ENCODE results near the gene BAIAP2L1.

Gene BAIAP2L1

DNA sequence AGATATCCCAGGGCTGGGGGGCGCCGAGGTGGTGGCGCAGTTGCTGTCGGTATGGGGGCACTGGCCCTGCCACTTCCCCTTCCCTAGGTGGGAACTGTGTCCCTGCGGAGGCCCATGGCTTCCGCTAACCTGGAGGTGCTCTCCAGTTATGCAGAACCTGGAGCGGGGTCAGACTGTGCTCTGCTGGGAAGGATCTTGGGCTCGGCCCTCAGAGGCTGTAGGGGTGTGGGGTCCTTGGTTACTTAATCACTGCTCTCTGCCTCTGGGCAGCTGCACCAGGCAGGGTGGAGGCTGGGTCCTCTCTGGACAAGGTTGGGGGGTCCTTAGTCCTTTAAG, 117.0 kb downstream of the BAIAP2L1 start:
- TF ChIP-seq, protein P1, sequence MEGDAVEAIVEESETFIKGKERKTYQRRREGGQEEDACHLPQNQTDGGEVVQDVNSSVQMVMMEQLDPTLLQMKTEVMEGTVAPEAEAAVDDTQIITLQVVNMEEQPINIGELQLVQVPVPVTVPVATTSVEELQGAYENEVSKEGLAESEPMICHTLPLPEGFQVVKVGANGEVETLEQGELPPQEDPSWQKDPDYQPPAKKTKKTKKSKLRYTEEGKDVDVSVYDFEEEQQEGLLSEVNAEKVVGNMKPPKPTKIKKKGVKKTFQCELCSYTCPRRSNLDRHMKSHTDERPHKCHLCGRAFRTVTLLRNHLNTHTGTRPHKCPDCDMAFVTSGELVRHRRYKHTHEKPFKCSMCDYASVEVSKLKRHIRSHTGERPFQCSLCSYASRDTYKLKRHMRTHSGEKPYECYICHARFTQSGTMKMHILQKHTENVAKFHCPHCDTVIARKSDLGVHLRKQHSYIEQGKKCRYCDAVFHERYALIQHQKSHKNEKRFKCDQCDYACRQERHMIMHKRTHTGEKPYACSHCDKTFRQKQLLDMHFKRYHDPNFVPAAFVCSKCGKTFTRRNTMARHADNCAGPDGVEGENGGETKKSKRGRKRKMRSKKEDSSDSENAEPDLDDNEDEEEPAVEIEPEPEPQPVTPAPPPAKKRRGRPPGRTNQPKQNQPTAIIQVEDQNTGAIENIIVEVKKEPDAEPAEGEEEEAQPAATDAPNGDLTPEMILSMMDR (IDR thresholded peaks at IDR 0.05), result no peak

DNA sequence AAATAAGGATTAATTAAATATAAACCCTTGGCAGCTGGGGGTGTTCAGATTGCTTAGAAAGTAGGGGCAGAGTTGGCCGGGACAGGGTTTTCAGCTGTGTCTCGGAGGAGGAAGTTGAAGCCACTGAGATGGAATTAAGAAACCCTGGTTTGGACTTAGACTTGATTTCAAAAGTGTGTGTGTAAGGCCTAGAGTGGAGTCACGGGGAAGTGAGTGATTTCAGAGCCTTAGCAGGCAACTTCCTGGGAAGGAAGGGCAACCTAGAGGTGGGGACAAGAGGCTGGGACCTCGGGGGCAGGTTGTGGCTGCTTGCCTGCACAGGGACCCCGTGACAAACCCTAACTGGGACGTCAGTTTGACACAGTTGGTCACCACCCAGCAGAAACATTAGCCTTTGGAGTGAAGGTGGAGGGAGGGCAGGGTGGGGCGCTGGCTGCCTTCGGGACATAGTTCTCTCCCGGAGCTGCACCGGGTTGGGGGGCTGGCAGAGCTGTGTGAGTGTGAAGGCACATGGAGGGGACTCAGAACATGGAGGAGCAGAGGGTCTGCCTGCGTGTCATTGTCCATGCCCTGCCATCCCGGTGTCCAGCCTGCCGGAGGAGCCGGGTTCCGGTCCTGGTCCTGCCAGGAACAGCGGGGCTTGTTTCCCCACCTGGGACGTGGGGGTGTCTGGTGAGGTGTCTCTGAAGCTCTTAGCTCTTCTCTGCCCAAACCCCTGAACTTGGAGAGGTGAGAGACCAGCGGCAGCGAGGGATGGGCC, 117.6 kb downstream of the BAIAP2L1 start:
- TF ChIP-seq, protein P1 (IDR thresholded peaks at IDR 0.05), result no peak

DNA sequence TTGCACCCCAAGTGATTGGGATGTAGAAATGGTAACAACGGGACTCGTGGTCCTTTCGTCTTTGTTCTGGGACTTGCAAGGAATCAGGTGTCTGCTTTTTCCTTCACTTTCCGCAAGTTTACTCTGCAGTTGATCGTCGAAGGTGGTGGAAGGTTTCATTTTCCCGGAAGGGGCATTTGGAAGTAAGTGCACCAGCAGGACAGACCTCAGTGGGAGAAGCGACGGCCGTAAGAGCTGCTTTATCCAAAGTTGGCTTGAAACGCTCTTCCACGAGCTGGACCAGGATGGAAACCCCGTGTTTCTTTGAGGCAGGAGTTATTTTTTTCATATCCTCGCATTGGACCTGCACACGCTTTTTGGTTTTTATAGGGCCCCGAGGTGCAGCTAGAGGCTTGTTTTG, 118.2 kb downstream of the BAIAP2L1 start:
- TF ChIP-seq, protein P1 (IDR thresholded peaks at IDR 0.05), result no peak

DNA sequence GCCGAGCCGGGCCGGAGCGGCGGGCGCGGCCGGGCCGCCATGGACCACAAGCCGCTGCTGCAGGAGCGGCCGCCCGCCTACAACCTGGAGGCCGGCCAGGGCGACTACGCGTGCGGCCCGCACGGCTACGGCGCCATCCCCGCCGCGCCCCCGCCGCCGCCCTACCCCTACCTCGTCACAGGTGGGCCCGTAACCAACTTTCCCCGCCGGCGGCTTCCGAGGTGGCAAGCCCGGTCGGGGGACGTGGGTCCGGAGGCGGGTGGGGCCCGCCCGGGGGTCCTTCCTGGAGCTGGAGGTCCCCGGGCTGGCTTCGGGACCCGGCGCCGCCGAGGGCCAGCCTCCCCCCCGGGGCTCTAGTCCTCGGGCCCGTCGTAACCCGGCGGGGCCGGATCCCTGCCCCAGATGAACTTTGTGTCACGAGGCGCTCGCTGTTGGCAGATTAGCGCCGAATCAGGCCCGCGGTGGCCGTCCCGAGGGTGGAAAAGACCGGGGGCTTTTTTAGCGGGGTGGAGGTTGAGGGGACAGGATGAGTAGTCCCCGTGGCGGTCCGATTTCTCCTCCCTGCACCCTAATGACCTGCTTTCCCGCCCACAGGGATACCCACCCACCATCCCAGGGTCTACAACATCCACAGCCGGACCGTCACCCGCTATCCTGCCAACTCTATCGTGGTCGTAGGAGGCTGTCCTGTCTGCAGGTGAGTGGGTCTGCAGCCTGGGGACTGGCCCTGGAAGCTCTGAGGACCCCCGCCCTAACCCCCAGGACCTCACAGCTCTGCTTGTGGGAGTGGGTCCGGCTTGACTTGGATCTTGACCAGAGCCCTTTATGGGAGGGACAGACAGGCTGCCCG, 118.9 kb downstream of the BAIAP2L1 start:
- TF ChIP-seq, protein P1 (IDR thresholded peaks at IDR 0.05), result no peak

DNA sequence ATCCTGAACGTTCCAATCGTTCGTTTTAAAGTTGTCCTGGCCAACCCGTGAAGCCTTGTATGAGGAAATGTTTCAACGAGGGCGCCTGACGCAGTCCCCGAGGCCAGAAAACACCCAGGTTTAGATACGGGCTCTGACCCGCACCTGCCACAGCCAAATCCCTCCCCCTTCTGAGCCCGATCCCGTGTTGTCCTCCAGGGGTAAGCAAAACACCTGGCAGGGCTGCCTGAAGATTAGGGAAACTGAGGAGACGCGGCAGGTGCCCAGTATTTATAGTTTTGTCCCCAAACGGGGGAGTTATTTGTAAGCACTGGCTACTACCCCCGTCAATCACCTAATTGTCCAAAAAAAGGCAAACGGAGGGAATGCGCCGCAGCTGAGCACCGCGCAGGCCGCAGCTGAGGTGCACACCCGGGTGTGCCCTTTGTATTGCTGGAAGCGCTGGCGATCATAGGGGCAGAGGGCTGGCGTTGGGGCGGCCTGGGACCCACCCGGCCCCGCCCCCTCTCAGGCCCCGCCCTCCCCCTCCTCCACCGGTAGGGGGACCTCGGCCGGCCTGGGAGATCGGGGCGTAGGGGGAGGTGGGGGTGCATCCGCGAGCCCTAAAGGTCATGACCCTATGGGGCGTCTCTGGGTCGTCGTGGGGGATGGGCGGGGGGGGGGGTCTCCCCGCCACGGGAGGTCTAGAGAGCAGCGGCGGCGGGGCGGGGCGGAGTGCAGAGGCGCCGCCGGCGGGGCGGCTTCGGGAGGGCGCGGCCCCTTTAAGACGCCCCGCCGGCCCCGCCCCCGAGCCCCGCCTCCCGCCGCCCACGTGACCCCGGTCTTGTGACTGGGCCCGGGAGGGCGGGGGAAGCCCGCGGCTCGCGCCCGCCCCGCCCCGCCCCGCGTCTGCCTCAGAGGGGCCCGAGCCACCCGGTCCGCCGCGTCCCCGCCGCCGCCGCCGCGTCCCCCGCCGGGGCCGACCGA, 119.8 kb downstream of the BAIAP2L1 start, which contains the start of gene BRI3:
Gene BRI3, plus strand, starts transcription at position 896 of the 966 bp plus-strand sequence. CDS start 110 bp downstream, outside the sequence.
- TF ChIP-seq, protein P1 (IDR thresholded peaks at IDR 0.05), result no peak

- TF ChIP-seq, protein P1 (IDR thresholded peaks at IDR 0.05), result no peak
Observed at GRCh38 chr7:98280296-98280695, 120.6 kb downstream of the BAIAP2L1 start.

DNA sequence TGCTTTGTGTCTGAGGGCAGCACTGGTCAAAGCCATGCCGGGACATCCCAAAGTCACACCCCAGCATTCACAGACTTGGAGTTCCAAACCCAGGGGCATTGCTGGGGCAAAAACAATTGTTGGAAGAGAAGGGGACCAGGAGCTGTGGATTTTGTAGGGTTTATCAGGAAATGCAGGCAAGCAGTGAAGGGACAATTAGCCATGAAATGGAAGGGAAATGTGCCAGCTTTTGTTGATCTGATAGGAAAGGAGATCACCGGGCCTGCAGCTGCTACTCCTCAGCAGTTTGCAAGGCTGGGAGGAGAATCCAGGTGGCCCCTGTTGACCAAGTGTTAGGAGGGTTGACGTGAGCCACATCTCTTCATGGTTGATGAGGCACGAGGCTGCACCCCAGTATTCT, 122.0 kb downstream of the BAIAP2L1 start:
- TF ChIP-seq, protein P1 (IDR thresholded peaks at IDR 0.05), result no peak

Measured in LNCAP (cell line).